Measurements from ENCODE around the gene RASGRF1.

Gene RASGRF1

GRCh38 chr15:78985859-78986475 lies 104.6 kb downstream of the RASGRF1 start:
- no peak for DNase-seq

GRCh38 chr15:78984041-78984440 lies 106.5 kb downstream of the RASGRF1 start:
- no peak for DNase-seq

GRCh38 chr15:78983146-78983918 lies 107.2 kb downstream of the RASGRF1 start:
- no peak for DNase-seq

GRCh38 chr15:78982736-78983135 lies 107.8 kb downstream of the RASGRF1 start:
- DNase-seq, result no peak

GRCh38 chr15:78981532-78982313 lies 108.9 kb downstream of the RASGRF1 start:
- no peak for DNase-seq

- DNase-seq, result peak in 1 of 5 donors; percentile 25
Measured at GRCh38 chr15:78979456-78980320, 110.9 kb downstream of the RASGRF1 start.

GRCh38 chr15:78978601-78979179 lies 111.9 kb downstream of the RASGRF1 start:
- no peak for DNase-seq

GRCh38 chr15:78977591-78978347 lies 112.8 kb downstream of the RASGRF1 start:
- no peak for DNase-seq

GRCh38 chr15:78977091-78977571 lies 113.4 kb downstream of the RASGRF1 start:
- peak in 1 of 5 donors; percentile 6 for DNase-seq

- no peak for DNase-seq
Measured at GRCh38 chr15:78976691-78977090, 113.9 kb downstream of the RASGRF1 start.

GRCh38 chr15:78974272-78974918 lies 116.2 kb downstream of the RASGRF1 start:
- DNase-seq, result no peak

GRCh38 chr15:78969687-78970349 lies 120.8 kb downstream of the RASGRF1 start:
- DNase-seq, result no peak

GRCh38 chr15:78968539-78969271 lies 121.9 kb downstream of the RASGRF1 start:
- no peak for DNase-seq

GRCh38 chr15:78968114-78968513 lies 122.5 kb downstream of the RASGRF1 start:
- no peak for DNase-seq

- no peak for DNase-seq
Measured at GRCh38 chr15:78960308-78960707, 130.3 kb downstream of the RASGRF1 start.

GRCh38 chr15:78959360-78959759 lies 131.2 kb downstream of the RASGRF1 start:
- DNase-seq, result no peak

- DNase-seq, result no peak
Measured at GRCh38 chr15:78957416-78958093, 133.0 kb downstream of the RASGRF1 start.

GRCh38 chr15:78956937-78957336 lies 133.6 kb downstream of the RASGRF1 start:
- no peak for DNase-seq

- no peak for DNase-seq
Measured at GRCh38 chr15:78955355-78955754, 135.2 kb downstream of the RASGRF1 start.

Data from T-helper 1 cell (primary cell).